GM12878 (cell line): ENCODE data around the gene VWA5B2.

ENCODE experiments used
- BCL11A ChIP-seq: IDR thresholded peaks from 2 replicates; pipeline ENCODE4 v1.6.1; 2011; ENCODE audit warnings: low read depth, low read length
- CREB1 ChIP-seq: IDR thresholded peaks from 2 replicates; pipeline ENCODE4 v1.6.1; 2012; ENCODE audit warnings: low read depth, mild to moderate bottlenecking, inconsistent platforms
- MYC ChIP-seq: IDR thresholded peaks from 2 replicates; pipeline ENCODE4 v1.6.1; 2011; ENCODE audit warnings: mild to moderate bottlenecking, low read length, moderate library complexity, inconsistent platforms; ENCODE audit not compliant: insufficient read depth, insufficient replicate concordance, insufficient read length, severe bottlenecking
- NFIC ChIP-seq: IDR thresholded peaks from 2 replicates; pipeline ENCODE4 v1.6.1; 2012; ENCODE audit warnings: low read depth, mild to moderate bottlenecking, inconsistent platforms, low read length, moderate library complexity
- POLR2A ChIP-seq: IDR thresholded peaks from 2 replicates; pipeline ENCODE4 v1.6.1; 2011; ENCODE audit warnings: low read depth, mild to moderate bottlenecking, low read length
- SPI1 ChIP-seq: IDR thresholded peaks from 2 replicates; pipeline ENCODE4 v1.6.1; 2011; ENCODE audit warnings: low read depth, mild to moderate bottlenecking, low read length, moderate library complexity, borderline replicate concordance; ENCODE audit not compliant: insufficient read depth
- TAF1 ChIP-seq: IDR thresholded peaks from 2 replicates; pipeline ENCODE4 v1.6.1; 2011; ENCODE audit warnings: mild to moderate bottlenecking, low read depth, low read length, borderline replicate concordance
- ZZZ3 ChIP-seq: IDR thresholded peaks from 2 replicates; pipeline ENCODE4 v1.6.1; 2011; ENCODE audit warnings: low read depth; ENCODE audit not compliant: control insufficient read depth, insufficient read length
- TF ChIP-seq, protein P1 (sequence below), 3 experiments: IDR thresholded peaks in 2 of 3; conservative IDR thresholded peaks in 1 of 3; 2 replicates each; pipeline ENCODE4 v1.5.1; 2011; ENCODE audit warnings: low read depth in 3 of 3, low read length in 3 of 3, mild to moderate bottlenecking in 3 of 3, control low read depth in 2 of 3, moderate library complexity in 2 of 3, inconsistent platforms in 1 of 3, mixed read lengths in 1 of 3; ENCODE audit not compliant: control insufficient read depth in 2 of 3, insufficient read depth in 1 of 3; ENCODE audit errors: extremely low read depth in 1 of 3
- TF ChIP-seq, protein P2 (sequence below): IDR thresholded peaks from 2 replicates; pipeline ENCODE4 v1.6.1; 2012; ENCODE audit warnings: mild to moderate bottlenecking, low read depth, low read length

DNA sequence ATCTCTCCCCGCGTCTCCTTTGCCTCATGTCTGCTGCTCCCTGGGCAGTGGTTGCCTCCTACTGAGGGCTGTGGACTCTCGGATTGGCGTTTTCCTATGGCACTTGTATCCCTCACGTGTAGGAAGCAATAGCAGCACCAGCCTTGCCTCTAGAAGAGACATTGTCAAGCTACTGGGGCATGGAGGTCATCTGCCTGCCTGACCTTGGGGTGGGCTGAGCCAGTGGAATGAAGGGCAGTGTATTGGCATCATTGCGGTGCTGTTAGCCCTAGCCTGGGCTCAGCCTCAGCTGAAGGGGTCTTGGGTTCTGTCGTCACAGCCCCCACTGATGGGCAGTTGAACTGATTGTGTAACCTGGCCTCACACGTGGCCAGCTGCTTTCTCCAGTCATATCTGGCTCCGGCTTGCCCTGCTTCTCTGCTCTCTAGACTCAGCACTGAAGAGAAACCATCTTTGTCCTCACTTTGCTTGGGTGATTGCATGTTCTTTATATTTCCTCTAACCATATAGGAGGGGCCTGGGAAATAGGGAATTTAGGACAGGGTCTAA lies 35.3 kb upstream of the VWA5B2 start:
- TF ChIP-seq ZZZ3 = no peak
- TF ChIP-seq, protein P1, sequence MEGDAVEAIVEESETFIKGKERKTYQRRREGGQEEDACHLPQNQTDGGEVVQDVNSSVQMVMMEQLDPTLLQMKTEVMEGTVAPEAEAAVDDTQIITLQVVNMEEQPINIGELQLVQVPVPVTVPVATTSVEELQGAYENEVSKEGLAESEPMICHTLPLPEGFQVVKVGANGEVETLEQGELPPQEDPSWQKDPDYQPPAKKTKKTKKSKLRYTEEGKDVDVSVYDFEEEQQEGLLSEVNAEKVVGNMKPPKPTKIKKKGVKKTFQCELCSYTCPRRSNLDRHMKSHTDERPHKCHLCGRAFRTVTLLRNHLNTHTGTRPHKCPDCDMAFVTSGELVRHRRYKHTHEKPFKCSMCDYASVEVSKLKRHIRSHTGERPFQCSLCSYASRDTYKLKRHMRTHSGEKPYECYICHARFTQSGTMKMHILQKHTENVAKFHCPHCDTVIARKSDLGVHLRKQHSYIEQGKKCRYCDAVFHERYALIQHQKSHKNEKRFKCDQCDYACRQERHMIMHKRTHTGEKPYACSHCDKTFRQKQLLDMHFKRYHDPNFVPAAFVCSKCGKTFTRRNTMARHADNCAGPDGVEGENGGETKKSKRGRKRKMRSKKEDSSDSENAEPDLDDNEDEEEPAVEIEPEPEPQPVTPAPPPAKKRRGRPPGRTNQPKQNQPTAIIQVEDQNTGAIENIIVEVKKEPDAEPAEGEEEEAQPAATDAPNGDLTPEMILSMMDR (IDR thresholded peaks at IDR 0.05 in 2 of 3, conservative IDR thresholded peaks at IDR 0.05 in 1 of 3; ENCODE audit: control insufficient read depth in 2 of 3, extremely low read depth in 1 of 3, insufficient read depth in 1 of 3, low read depth in 3 of 3, low read length in 3 of 3) = no peak
- no peak for TF ChIP-seq NFIC
- no peak for TF ChIP-seq TAF1
- TF ChIP-seq, protein P2, sequence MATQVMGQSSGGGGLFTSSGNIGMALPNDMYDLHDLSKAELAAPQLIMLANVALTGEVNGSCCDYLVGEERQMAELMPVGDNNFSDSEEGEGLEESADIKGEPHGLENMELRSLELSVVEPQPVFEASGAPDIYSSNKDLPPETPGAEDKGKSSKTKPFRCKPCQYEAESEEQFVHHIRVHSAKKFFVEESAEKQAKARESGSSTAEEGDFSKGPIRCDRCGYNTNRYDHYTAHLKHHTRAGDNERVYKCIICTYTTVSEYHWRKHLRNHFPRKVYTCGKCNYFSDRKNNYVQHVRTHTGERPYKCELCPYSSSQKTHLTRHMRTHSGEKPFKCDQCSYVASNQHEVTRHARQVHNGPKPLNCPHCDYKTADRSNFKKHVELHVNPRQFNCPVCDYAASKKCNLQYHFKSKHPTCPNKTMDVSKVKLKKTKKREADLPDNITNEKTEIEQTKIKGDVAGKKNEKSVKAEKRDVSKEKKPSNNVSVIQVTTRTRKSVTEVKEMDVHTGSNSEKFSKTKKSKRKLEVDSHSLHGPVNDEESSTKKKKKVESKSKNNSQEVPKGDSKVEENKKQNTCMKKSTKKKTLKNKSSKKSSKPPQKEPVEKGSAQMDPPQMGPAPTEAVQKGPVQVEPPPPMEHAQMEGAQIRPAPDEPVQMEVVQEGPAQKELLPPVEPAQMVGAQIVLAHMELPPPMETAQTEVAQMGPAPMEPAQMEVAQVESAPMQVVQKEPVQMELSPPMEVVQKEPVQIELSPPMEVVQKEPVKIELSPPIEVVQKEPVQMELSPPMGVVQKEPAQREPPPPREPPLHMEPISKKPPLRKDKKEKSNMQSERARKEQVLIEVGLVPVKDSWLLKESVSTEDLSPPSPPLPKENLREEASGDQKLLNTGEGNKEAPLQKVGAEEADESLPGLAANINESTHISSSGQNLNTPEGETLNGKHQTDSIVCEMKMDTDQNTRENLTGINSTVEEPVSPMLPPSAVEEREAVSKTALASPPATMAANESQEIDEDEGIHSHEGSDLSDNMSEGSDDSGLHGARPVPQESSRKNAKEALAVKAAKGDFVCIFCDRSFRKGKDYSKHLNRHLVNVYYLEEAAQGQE = no peak
- no peak for TF ChIP-seq CREB1
- TF ChIP-seq MYC = no peak
- no peak for TF ChIP-seq SPI1
- TF ChIP-seq POLR2A = no peak
- no peak for TF ChIP-seq BCL11A
